ENCODE data around the gene GIGYF2.

The GIGYF2 gene

DNA sequence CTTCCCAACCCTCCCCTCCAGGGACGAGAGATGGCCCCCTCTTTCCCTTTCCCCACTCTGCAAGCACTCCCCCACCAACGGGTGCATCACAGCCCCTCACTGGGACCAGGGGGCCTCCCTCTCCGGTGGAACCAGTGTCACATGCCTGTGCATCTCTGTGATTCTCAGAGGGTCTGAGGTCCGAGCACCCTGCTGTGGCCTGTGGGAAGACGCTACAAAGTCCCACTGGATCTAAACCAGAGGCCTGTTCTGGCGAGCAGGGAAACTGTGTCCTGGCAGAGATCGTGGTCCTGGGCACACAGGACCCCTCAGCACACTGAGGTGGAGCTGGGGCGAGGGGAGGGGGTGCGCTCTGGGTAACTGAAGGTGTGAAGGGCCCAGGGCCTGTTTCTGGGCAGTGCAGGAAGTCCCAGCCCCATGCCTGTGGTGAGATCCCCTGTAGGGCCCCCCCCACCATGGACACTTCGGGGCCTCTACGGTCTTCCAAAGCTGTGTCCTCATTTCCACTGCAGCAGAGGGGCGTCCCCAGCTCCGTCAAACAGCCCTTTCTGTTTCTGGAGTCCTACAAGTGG is 180.9 kb downstream of the GIGYF2 start:
- DNase-seq (ENCODE audit: low read depth), result no peak
- TF ChIP-seq, protein P1, sequence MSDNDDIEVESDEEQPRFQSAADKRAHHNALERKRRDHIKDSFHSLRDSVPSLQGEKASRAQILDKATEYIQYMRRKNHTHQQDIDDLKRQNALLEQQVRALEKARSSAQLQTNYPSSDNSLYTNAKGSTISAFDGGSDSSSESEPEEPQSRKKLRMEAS (IDR thresholded peaks at IDR 0.05; ENCODE audit: low read depth, low read length), result no peak
- TF ChIP-seq, protein P2, sequence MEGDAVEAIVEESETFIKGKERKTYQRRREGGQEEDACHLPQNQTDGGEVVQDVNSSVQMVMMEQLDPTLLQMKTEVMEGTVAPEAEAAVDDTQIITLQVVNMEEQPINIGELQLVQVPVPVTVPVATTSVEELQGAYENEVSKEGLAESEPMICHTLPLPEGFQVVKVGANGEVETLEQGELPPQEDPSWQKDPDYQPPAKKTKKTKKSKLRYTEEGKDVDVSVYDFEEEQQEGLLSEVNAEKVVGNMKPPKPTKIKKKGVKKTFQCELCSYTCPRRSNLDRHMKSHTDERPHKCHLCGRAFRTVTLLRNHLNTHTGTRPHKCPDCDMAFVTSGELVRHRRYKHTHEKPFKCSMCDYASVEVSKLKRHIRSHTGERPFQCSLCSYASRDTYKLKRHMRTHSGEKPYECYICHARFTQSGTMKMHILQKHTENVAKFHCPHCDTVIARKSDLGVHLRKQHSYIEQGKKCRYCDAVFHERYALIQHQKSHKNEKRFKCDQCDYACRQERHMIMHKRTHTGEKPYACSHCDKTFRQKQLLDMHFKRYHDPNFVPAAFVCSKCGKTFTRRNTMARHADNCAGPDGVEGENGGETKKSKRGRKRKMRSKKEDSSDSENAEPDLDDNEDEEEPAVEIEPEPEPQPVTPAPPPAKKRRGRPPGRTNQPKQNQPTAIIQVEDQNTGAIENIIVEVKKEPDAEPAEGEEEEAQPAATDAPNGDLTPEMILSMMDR (IDR thresholded peaks at IDR 0.05; ENCODE audit: low read depth, low read length), result no peak
- TF ChIP-seq POLR2A (IDR thresholded peaks at IDR 0.05; ENCODE audit: extremely low read depth, insufficient read length), result no peak
- TF ChIP-seq MYC (IDR thresholded peaks at IDR 0.05; ENCODE audit: low read depth, low read length), result no peak
- H3K4me3 ChIP-seq (ENCODE audit: low read depth, low read length), result no peak overlapping the region

DNA sequence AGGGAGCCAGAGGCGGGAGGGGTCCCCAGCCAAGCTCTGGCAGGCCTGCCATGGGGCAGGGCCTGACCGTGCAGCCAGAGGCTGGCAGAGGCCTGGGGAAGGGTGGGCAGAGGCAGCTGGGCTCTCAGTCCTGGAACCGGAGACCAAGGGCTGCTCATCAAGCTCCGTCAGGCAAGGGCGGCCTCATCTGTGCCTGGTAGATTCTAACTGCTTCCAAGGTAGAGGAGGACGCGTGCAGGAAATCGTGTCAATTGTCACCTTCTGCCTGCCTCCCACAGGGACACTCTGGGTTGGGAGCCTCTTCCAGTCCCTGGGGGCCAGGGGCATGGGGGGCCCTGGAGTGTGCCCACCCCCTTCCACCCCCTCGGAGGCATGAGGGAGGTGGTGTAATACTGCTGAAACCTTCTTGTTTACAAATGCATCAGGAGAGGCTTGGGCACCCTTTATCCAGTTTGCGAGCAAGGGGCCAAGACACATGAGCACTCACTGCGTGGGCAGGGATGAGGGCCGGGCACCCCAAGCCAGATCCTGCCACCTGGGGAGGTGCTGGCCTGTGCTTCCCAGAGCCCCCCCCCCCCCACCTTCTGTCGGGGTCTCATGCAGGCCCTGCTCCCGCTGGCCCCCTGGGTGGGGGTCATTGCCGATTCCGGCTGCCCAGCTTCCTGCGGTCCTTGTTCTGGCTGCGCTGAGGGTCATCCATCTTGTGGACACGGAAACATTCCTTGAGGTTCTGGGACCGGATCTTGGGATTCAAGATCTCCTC is 181.9 kb downstream of the GIGYF2 start:
- H3K4me3 ChIP-seq (ENCODE audit: low read depth, low read length), result no peak overlapping the region
- TF ChIP-seq POLR2A (IDR thresholded peaks at IDR 0.05; ENCODE audit: extremely low read depth, insufficient read length) (no peak), MYC (IDR thresholded peaks at IDR 0.05; ENCODE audit: low read depth, low read length) (no peak)
- TF ChIP-seq, protein P2 (IDR thresholded peaks at IDR 0.05; ENCODE audit: low read depth, low read length), result no peak
- TF ChIP-seq, protein P1 (IDR thresholded peaks at IDR 0.05; ENCODE audit: low read depth, low read length), result no peak
- DNase-seq (ENCODE audit: low read depth), result no peak

DNA sequence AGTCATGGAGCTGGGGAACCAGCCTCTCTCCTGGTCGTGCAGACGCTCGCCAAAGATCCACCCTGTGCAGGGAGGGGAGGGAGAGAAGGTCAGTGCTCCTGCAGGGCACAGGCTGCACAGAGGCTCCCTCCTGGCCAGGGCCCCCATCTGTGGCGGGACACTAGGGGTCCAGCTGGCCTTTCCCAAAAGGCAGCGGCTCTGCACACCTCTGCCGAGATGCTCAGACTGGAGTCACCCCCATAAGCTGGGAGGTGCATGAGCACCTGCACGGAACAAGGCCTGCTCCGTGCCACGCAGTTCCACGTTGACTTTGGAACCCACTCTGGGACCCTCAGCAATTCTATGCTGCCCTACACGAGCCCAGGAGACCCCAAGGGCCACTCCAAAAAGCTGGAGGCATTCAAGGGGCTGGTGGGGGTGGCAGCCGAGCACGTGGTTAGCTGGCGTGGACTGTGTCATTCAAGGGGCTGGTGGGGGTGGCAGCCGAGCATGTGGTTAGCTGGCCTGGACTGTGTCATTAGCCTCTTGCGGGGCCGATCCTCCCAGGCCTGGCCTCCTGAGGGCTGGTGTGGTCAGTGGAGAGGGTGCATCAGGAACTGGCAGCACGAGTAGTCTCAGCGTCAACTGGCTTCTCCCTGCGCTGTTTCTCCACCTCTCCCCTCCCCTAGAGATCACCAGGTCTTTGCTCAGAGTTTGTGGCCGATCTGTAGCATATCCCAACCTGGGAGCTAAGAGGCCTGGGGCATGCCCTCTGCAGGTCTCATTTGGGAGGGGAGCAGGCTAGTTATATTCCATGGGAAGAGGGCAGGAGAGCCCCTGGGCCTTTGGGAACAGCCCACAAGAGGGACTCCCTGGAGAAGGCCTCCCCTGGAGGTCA is 182.7 kb downstream of the GIGYF2 start:
- H3K4me3 ChIP-seq (ENCODE audit: low read depth, low read length), result no peak overlapping the region
- no peak for DNase-seq (ENCODE audit: low read depth)
- TF ChIP-seq, protein P2 (IDR thresholded peaks at IDR 0.05; ENCODE audit: low read depth, low read length), result no peak
- TF ChIP-seq MYC (IDR thresholded peaks at IDR 0.05; ENCODE audit: low read depth, low read length) (no peak), POLR2A (IDR thresholded peaks at IDR 0.05; ENCODE audit: extremely low read depth, insufficient read length) (no peak)
- TF ChIP-seq, protein P1 (IDR thresholded peaks at IDR 0.05; ENCODE audit: low read depth, low read length), result no peak

DNA sequence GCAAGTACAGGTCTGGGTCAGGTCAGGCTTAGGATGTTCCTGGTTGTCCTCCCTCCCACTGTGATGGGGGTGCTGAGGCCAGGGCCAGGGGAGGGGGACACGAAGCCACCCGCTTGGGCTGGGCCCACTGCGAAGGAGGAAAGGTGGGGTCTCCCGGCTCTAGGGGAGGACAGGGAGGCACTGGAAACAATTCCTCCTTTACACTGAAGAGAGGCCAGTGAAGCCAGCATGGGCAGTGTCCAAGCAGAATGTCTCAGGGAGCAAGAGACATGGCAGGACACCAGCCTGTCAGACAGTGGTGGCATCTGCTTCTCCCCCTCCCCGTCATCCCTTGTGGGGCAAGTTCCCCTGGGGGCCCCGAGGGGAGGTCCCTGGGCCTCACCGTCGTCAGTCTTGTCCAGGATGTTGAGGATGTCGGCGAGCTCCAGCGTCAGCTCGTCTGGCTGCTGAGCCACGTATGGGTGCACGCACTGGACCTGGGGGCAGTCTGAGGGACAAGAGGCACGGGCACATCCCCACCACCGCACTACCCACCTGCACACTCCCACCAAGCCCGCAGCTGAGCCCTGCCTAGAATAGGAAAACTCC is 183.7 kb downstream of the GIGYF2 start:
- no peak overlapping the region for H3K4me3 ChIP-seq (ENCODE audit: low read depth, low read length)
- TF ChIP-seq, protein P2 (IDR thresholded peaks at IDR 0.05; ENCODE audit: low read depth, low read length), result no peak
- TF ChIP-seq, protein P1 (IDR thresholded peaks at IDR 0.05; ENCODE audit: low read depth, low read length), result no peak
- TF ChIP-seq MYC (IDR thresholded peaks at IDR 0.05; ENCODE audit: low read depth, low read length) (no peak), POLR2A (IDR thresholded peaks at IDR 0.05; ENCODE audit: extremely low read depth, insufficient read length) (no peak)
- no peak for DNase-seq (ENCODE audit: low read depth)

DNA sequence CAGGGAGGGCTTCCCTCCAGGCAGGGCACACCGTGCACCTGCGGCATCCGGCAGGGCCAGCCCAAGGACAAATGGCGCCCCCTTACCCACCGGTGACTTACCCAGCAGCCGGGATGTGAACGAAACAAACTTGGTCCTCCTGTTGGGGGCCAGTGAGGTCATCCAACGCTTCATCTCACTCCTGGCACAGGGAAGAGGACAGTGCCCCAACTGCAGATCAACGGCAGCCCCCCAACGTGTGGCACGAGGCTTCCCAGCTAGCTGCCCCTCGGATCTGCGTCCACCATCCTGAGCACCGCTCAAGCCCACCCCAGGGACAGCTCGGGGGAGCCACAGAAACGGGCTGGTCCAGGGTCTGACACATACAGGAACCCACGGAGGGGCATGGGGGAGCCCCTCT is 185.0 kb downstream of the GIGYF2 start:
- TF ChIP-seq POLR2A (IDR thresholded peaks at IDR 0.05; ENCODE audit: extremely low read depth, insufficient read length) (no peak), MYC (IDR thresholded peaks at IDR 0.05; ENCODE audit: low read depth, low read length) (no peak)
- TF ChIP-seq, protein P1 (IDR thresholded peaks at IDR 0.05; ENCODE audit: low read depth, low read length), result no peak
- TF ChIP-seq, protein P2 (IDR thresholded peaks at IDR 0.05; ENCODE audit: low read depth, low read length), result no peak
- H3K4me3 ChIP-seq (ENCODE audit: low read depth, low read length), result no peak overlapping the region
- no peak for DNase-seq (ENCODE audit: low read depth)

Measured in NB4 (cell line).